HEK293 (cell line): ENCODE measurements around the gene ARHGAP26.

Experiments used
- BCL6B ChIP-seq: fragments of 450-650 bp; formaldehyde crosslinking; IDR thresholded peaks from 2 replicates; pipeline ENCODE4 v1.5.1; 2017; ENCODE audit warnings: missing biosample characterization, missing genetic modification characterization
- ELK4 ChIP-seq: IDR thresholded peaks from 2 replicates; pipeline ENCODE4 v1.6.1; 2011; ENCODE audit warnings: mild to moderate bottlenecking, low read depth, low read length, borderline replicate concordance
- GFI1B ChIP-seq: fragments of 450-650 bp; formaldehyde crosslinking; IDR thresholded peaks from 2 replicates; pipeline ENCODE4 v1.5.1; 2016; ENCODE audit warnings: missing biosample characterization, missing genetic modification characterization
- GLIS2 ChIP-seq: fragments of 450-650 bp; formaldehyde crosslinking; IDR thresholded peaks from 2 replicates; pipeline ENCODE4 v1.5.1; 2016; ENCODE audit warnings: missing biosample characterization, missing genetic modification characterization
- KLF1 ChIP-seq: fragments of 450-650 bp; formaldehyde crosslinking; IDR thresholded peaks from 2 replicates; pipeline ENCODE4 v1.5.1; 2016; ENCODE audit warnings: missing biosample characterization, missing genetic modification characterization
- KLF7 ChIP-seq: fragments of 450-650 bp; formaldehyde crosslinking; IDR thresholded peaks from 2 replicates; pipeline ENCODE4 v1.5.1; 2016; ENCODE audit warnings: missing biosample characterization, missing genetic modification characterization, borderline replicate concordance
- PRDM10 ChIP-seq: fragments of 450-650 bp; formaldehyde crosslinking; IDR thresholded peaks from 2 replicates; pipeline ENCODE4 v1.5.1; 2016; ENCODE audit warnings: missing biosample characterization, missing genetic modification characterization
- PRDM2 ChIP-seq: fragments of 450-650 bp; formaldehyde crosslinking; IDR thresholded peaks from 2 replicates; pipeline ENCODE4 v1.5.1; 2016; ENCODE audit warnings: missing biosample characterization, missing genetic modification characterization, borderline replicate concordance
- TSHZ1 ChIP-seq: fragments of 450-650 bp; formaldehyde crosslinking; IDR thresholded peaks from 2 replicates; pipeline ENCODE4 v1.5.1; 2016; ENCODE audit warnings: missing biosample characterization, missing genetic modification characterization, borderline replicate concordance
- ZFHX2 ChIP-seq: fragments of 450-650 bp; formaldehyde crosslinking; conservative IDR thresholded peaks from 2 replicates; pipeline ENCODE4 v1.5.1; 2016; ENCODE audit warnings: missing biosample characterization, missing genetic modification characterization
- ZNF121 ChIP-seq: fragments of 450-650 bp; formaldehyde crosslinking; IDR thresholded peaks from 2 replicates; pipeline ENCODE4 v1.5.1; 2016; ENCODE audit warnings: missing biosample characterization, missing genetic modification characterization
- ZNF132 ChIP-seq: fragments of 450-650 bp; formaldehyde crosslinking; IDR thresholded peaks from 2 replicates; pipeline ENCODE4 v1.5.1; 2017; ENCODE audit warnings: missing biosample characterization, missing genetic modification characterization, borderline replicate concordance
- ZNF221 ChIP-seq: fragments of 450-650 bp; formaldehyde crosslinking; IDR thresholded peaks from 2 replicates; pipeline ENCODE4 v1.5.1; 2017; ENCODE audit warnings: missing biosample characterization, missing genetic modification characterization, borderline replicate concordance
- ZNF223 ChIP-seq: fragments of 450-650 bp; formaldehyde crosslinking; IDR thresholded peaks from 2 replicates; pipeline ENCODE4 v1.5.1; 2016; ENCODE audit warnings: missing biosample characterization, missing genetic modification characterization
- ZNF302 ChIP-seq: fragments of 450-650 bp; formaldehyde crosslinking; IDR thresholded peaks from 2 replicates; pipeline ENCODE4 v1.5.1; 2016; ENCODE audit warnings: missing biosample characterization, missing genetic modification characterization, low read depth
- ZNF362 ChIP-seq: fragments of 450-650 bp; formaldehyde crosslinking; IDR thresholded peaks from 2 replicates; pipeline ENCODE4 v1.5.1; 2016; ENCODE audit warnings: missing biosample characterization, missing genetic modification characterization
- ZNF394 ChIP-seq: fragments of 450-650 bp; formaldehyde crosslinking; IDR thresholded peaks from 2 replicates; pipeline ENCODE4 v1.5.1; 2016; ENCODE audit warnings: missing biosample characterization, missing genetic modification characterization, mild to moderate bottlenecking, moderate library complexity, borderline replicate concordance
- ZNF404 ChIP-seq: fragments of 450-650 bp; formaldehyde crosslinking; IDR thresholded peaks from 2 replicates; pipeline ENCODE4 v1.5.1; 2017; ENCODE audit warnings: missing biosample characterization, missing genetic modification characterization
- ZNF426 ChIP-seq: fragments of 450-650 bp; formaldehyde crosslinking; IDR thresholded peaks from 2 replicates; pipeline ENCODE4 v1.5.1; 2017; ENCODE audit warnings: missing biosample characterization, missing genetic modification characterization, mild to moderate bottlenecking, inconsistent platforms, moderate library complexity
- ZNF501 ChIP-seq: fragments of 450-650 bp; formaldehyde crosslinking; IDR thresholded peaks from 2 replicates; pipeline ENCODE4 v1.5.1; 2016; ENCODE audit warnings: missing biosample characterization, missing genetic modification characterization
- ZSCAN16 ChIP-seq: fragments of 450-650 bp; formaldehyde crosslinking; IDR thresholded peaks from 2 replicates; pipeline ENCODE4 v1.5.1; 2016; ENCODE audit warnings: missing biosample characterization, missing genetic modification characterization

Gene ARHGAP26

GRCh38 chr5:143086908-143087637 is 316.9 kb downstream of the ARHGAP26 start (continued):
- TF ChIP-seq PRDM2 (tag by site-specific recombination) (no peak), GLIS2 (tag by site-specific recombination) (peak; percentile 36; the same call in 1 of the 2 replicates), ZNF132 (tag by site-specific recombination) (no peak), ZNF426 (tag by site-specific recombination) (no peak), BCL6B (tag by site-specific recombination) (no peak; the same call in 1 of the 2 replicates), ELK4 (no peak), ZFHX2 (tag by site-specific recombination) (peak; percentile 59; the same call in 1 of the 2 replicates), ZNF221 (tag by site-specific recombination) (no peak), ZNF404 (no peak), TSHZ1 (tag by site-specific recombination) (peak; percentile 66; the same call in 1 of the 2 replicates), ZNF501 (0 out of 2 replicates have a peak, but pooled peaks have one; percentile 43), ZNF394 (tag by site-specific recombination) (peak; percentile 64; the same call in 1 of the 2 replicates), ZNF302 (no peak), GFI1B (tag by site-specific recombination) (peak; percentile 92), ZNF362 (tag by site-specific recombination) (peak; percentile 87), ZNF121 (no peak), KLF1 (tag by site-specific recombination) (no peak), KLF7 (peak; percentile 68; the same call in 1 of the 2 replicates), PRDM10 (tag by site-specific recombination) (peak; percentile 64), ZSCAN16 (tag by site-specific recombination) (0 out of 2 replicates have a peak, but pooled peaks have one; percentile 42), ZNF223 (tag by site-specific recombination) (no peak)
